ENCODE results near the gene TMEM92. TPM values are rescaled to one million over a fixed set of nuclear protein-coding genes. Genes with fewer than 3 reads are reported as not detected.

TMEM92 gene
- total and polyA plus RNA-seq, 2 of the 13 experiments (the other 11 are each of a cell fraction or from before 2014, with no cell fraction given), result 0.07 TPM; not detected in 1

- TF ChIP-seq ZBTB1 (CRISPR knock-in tag; IDR thresholded peaks at IDR 0.05; ENCODE audit: borderline replicate concordance) (no peak), ATF4 (CRISPR knock-in tag; IDR thresholded peaks at IDR 0.05) (0 out of 4 replicates have a peak, but pooled peaks of 1 of the 2 experiments have one; percentile 30), ZNF737 (CRISPR knock-in tag; IDR thresholded peaks at IDR 0.05; ENCODE audit: borderline replicate concordance) (no peak), ESRRA (CRISPR knock-in tag; IDR thresholded peaks at IDR 0.05; ENCODE audit: low read depth) (peak; percentile 47; the same call in 1 of the 2 replicates), FLYWCH1 (CRISPR knock-in tag; IDR thresholded peaks at IDR 0.05) (no peak), ZNF263 (CRISPR knock-in tag; IDR thresholded peaks at IDR 0.05) (no peak), ZNF749 (CRISPR knock-in tag; IDR thresholded peaks at IDR 0.05; ENCODE audit: borderline replicate concordance) (no peak), MXD4 (CRISPR knock-in tag; IDR thresholded peaks at IDR 0.05) (no peak), REL (CRISPR knock-in tag; conservative IDR thresholded peaks at IDR 0.05) (no peak), ZNF280B (CRISPR knock-in tag; IDR thresholded peaks at IDR 0.05; ENCODE audit: borderline replicate concordance) (no peak)
- TF ChIP-seq, protein P1, sequence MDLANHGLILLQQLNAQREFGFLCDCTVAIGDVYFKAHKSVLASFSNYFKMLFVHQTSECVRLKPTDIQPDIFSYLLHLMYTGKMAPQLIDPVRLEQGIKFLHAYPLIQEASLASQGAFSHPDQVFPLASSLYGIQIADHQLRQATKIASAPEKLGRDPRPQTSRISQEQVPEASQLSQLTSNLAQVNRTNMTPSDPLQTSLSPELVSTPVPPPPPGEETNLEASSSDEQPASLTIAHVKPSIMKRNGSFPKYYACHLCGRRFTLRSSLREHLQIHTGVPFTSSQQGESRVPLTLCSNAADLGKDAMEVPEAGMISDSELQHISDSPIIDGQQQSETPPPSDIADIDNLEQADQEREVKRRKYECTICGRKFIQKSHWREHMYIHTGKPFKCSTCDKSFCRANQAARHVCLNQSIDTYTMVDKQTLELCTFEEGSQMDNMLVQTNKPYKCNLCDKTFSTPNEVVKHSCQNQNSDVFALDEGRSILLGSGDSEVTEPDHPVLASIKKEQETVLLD (CRISPR knock-in tag; IDR thresholded peaks at IDR 0.05; ENCODE audit: low read depth), result no peak
- TF ChIP-seq, protein P2, sequence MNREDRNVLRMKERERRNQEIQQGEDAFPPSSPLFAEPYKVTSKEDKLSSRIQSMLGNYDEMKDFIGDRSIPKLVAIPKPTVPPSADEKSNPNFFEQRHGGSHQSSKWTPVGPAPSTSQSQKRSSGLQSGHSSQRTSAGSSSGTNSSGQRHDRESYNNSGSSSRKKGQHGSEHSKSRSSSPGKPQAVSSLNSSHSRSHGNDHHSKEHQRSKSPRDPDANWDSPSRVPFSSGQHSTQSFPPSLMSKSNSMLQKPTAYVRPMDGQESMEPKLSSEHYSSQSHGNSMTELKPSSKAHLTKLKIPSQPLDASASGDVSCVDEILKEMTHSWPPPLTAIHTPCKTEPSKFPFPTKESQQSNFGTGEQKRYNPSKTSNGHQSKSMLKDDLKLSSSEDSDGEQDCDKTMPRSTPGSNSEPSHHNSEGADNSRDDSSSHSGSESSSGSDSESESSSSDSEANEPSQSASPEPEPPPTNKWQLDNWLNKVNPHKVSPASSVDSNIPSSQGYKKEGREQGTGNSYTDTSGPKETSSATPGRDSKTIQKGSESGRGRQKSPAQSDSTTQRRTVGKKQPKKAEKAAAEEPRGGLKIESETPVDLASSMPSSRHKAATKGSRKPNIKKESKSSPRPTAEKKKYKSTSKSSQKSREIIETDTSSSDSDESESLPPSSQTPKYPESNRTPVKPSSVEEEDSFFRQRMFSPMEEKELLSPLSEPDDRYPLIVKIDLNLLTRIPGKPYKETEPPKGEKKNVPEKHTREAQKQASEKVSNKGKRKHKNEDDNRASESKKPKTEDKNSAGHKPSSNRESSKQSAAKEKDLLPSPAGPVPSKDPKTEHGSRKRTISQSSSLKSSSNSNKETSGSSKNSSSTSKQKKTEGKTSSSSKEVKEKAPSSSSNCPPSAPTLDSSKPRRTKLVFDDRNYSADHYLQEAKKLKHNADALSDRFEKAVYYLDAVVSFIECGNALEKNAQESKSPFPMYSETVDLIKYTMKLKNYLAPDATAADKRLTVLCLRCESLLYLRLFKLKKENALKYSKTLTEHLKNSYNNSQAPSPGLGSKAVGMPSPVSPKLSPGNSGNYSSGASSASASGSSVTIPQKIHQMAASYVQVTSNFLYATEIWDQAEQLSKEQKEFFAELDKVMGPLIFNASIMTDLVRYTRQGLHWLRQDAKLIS (CRISPR knock-in tag; IDR thresholded peaks at IDR 0.05), result no peak
- TF ChIP-seq, protein P3, sequence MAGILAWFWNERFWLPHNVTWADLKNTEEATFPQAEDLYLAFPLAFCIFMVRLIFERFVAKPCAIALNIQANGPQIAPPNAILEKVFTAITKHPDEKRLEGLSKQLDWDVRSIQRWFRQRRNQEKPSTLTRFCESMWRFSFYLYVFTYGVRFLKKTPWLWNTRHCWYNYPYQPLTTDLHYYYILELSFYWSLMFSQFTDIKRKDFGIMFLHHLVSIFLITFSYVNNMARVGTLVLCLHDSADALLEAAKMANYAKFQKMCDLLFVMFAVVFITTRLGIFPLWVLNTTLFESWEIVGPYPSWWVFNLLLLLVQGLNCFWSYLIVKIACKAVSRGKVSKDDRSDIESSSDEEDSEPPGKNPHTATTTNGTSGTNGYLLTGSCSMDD (CRISPR knock-in tag; IDR thresholded peaks at IDR 0.05), result no peak
- TF ChIP-seq, protein P4, sequence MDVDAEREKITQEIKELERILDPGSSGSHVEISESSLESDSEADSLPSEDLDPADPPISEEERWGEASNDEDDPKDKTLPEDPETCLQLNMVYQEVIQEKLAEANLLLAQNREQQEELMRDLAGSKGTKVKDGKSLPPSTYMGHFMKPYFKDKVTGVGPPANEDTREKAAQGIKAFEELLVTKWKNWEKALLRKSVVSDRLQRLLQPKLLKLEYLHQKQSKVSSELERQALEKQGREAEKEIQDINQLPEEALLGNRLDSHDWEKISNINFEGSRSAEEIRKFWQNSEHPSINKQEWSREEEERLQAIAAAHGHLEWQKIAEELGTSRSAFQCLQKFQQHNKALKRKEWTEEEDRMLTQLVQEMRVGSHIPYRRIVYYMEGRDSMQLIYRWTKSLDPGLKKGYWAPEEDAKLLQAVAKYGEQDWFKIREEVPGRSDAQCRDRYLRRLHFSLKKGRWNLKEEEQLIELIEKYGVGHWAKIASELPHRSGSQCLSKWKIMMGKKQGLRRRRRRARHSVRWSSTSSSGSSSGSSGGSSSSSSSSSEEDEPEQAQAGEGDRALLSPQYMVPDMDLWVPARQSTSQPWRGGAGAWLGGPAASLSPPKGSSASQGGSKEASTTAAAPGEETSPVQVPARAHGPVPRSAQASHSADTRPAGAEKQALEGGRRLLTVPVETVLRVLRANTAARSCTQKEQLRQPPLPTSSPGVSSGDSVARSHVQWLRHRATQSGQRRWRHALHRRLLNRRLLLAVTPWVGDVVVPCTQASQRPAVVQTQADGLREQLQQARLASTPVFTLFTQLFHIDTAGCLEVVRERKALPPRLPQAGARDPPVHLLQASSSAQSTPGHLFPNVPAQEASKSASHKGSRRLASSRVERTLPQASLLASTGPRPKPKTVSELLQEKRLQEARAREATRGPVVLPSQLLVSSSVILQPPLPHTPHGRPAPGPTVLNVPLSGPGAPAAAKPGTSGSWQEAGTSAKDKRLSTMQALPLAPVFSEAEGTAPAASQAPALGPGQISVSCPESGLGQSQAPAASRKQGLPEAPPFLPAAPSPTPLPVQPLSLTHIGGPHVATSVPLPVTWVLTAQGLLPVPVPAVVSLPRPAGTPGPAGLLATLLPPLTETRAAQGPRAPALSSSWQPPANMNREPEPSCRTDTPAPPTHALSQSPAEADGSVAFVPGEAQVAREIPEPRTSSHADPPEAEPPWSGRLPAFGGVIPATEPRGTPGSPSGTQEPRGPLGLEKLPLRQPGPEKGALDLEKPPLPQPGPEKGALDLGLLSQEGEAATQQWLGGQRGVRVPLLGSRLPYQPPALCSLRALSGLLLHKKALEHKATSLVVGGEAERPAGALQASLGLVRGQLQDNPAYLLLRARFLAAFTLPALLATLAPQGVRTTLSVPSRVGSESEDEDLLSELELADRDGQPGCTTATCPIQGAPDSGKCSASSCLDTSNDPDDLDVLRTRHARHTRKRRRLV (CRISPR knock-in tag; IDR thresholded peaks at IDR 0.05), result no peak
Observed at GRCh38 chr17:50310455-50311111, 36.3 kb downstream of the TMEM92 start (continued).
